ENCODE measurements around the gene ALDH7A1.

The ALDH7A1 gene

DNA sequence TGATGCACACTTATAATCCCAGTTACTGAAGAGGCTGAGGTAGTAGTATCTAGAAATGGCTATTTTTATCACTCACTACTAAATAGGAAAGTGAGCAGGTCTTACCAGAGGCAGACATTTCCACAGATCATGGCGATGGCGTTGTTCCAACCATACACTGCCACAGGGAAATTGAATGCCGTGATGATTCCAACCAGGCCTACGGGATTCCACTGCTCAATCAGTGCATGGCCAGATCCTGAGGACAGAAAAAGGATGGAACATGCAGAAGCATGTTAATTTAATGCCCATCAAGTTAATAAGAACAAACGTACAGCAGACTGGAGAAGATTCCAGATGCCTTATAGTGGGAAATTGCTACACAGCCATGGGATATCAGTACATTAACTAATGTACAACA, 18.0 kb downstream of the ALDH7A1 start:
- no peak overlapping the region for H3K9ac ChIP-seq (ENCODE audit: low read length)

DNA sequence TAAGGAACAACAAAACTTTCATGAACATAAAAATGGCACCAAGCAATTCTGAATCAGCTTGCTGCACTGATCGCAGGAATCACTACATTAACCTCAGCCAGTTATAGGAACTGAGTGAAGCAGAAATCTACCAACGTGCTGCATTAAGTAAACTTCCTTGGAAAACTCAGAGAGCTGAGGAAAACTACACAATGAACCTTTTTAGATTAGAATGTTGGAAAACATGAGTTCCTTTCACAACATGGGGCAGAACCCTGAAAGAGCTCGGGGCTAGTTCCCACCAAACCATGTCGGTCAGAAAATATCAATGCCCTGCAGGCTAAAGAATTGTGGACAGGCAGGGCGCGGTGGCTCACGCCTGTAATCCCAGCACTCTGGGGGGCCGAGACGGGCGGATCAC, 19.4 kb downstream of the ALDH7A1 start:
- H3K9ac ChIP-seq (ENCODE audit: low read length): no peak overlapping the region
- no peaks in the 10 kb centered on the region for H3F3A ChIP-seq (ENCODE audit: insufficient read depth, low read length)
- H2AFZ ChIP-seq (ENCODE audit: low read length): no peak overlapping the region
- no peaks in the 10 kb centered on the region for H3K79me2 ChIP-seq (ENCODE audit: insufficient read depth, low read length)
- no peak overlapping the region for H3K27ac ChIP-seq (ENCODE audit: low read depth, low read length, poor library complexity, severe bottlenecking)
- H3K4me1 ChIP-seq (ENCODE audit: insufficient read depth, low read length, severe bottlenecking): no peaks in the 10 kb centered on the region
- no peaks in the 10 kb centered on the region for H3K27me3 ChIP-seq (ENCODE audit: insufficient read depth, low read length)
- no peaks in the 10 kb centered on the region for H4K20me1 ChIP-seq (ENCODE audit: insufficient read depth, low read length)
- no peak for TF ChIP-seq EZH2 (IDR thresholded peaks at IDR 0.05; ENCODE audit: borderline replicate concordance, low read length)
- TF ChIP-seq, protein P1, sequence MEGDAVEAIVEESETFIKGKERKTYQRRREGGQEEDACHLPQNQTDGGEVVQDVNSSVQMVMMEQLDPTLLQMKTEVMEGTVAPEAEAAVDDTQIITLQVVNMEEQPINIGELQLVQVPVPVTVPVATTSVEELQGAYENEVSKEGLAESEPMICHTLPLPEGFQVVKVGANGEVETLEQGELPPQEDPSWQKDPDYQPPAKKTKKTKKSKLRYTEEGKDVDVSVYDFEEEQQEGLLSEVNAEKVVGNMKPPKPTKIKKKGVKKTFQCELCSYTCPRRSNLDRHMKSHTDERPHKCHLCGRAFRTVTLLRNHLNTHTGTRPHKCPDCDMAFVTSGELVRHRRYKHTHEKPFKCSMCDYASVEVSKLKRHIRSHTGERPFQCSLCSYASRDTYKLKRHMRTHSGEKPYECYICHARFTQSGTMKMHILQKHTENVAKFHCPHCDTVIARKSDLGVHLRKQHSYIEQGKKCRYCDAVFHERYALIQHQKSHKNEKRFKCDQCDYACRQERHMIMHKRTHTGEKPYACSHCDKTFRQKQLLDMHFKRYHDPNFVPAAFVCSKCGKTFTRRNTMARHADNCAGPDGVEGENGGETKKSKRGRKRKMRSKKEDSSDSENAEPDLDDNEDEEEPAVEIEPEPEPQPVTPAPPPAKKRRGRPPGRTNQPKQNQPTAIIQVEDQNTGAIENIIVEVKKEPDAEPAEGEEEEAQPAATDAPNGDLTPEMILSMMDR (IDR thresholded peaks at IDR 0.05; ENCODE audit: low read length): no peak
- no peaks in the 10 kb centered on the region for H3K9me2 ChIP-seq (ENCODE audit: low read depth, low read length)
- H3K36me3 ChIP-seq (ENCODE audit: insufficient read depth, low read length): no peaks in the 10 kb centered on the region
- no peak overlapping the region for H3K4me3 ChIP-seq (ENCODE audit: low read depth, low read length, poor library complexity, severe bottlenecking)
- no peaks in the 10 kb centered on the region for H3K9me3 ChIP-seq (ENCODE audit: low read length)
- H3K4me2 ChIP-seq (ENCODE audit: low read length): no peak overlapping the region

More for the DNA sequence above, 18.0 kb downstream of the ALDH7A1 start:
- Histone ChIP-seq H3K4me2 (ENCODE audit: low read length) (no peak overlapping the region), H3K79me2 (ENCODE audit: insufficient read depth, low read length) (no peaks in the 10 kb centered on the region), H3K36me3 (ENCODE audit: insufficient read depth, low read length) (no peaks in the 10 kb centered on the region), H3K9me3 (ENCODE audit: low read length) (no peaks in the 10 kb centered on the region), H3K9me2 (ENCODE audit: low read depth, low read length) (no peaks in the 10 kb centered on the region), H2AFZ (ENCODE audit: low read length) (no peak overlapping the region), H3K27me3 (ENCODE audit: insufficient read depth, low read length) (no peaks in the 10 kb centered on the region), H3K27ac (ENCODE audit: low read depth, low read length, poor library complexity, severe bottlenecking) (no peak overlapping the region), H3K4me1 (ENCODE audit: insufficient read depth, low read length, severe bottlenecking) (no peaks in the 10 kb centered on the region), H3K4me3 (ENCODE audit: low read depth, low read length, poor library complexity, severe bottlenecking) (no peak overlapping the region), H4K20me1 (ENCODE audit: insufficient read depth, low read length) (no peaks in the 10 kb centered on the region), H3F3A (ENCODE audit: insufficient read depth, low read length) (no peaks in the 10 kb centered on the region)
- TF ChIP-seq EZH2 (IDR thresholded peaks at IDR 0.05; ENCODE audit: borderline replicate concordance, low read length): no peak
- TF ChIP-seq, protein P1 (IDR thresholded peaks at IDR 0.05; ENCODE audit: low read length): no peak

DNA sequence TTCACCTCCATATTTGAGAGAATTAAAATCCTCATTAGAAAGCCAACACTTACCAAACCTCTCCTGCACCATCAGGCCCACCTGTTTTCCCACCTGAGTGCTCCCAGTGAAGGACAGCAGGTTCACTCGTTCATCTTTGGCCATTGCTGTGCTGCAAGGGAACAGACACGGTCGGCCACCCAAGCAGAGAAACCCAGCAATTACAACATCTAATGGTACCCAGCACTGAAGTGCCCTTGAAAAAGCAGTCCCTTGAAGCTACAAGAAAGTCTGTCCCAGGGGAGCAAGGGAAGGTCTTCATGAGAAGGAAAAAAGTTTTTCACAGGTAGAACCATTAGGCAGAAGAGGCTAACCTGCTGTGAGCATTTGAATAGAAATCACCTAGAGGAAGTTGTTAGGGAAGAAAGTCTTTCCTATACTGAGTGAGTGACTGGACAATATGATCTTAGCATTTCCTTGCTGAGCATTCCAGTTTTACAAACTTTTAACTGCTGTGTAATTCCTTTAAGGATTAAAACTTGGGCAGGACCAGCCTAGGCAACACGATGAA, 26.7 kb downstream of the ALDH7A1 start:
- no peak overlapping the region for H3K4me2 ChIP-seq (ENCODE audit: low read length)
- H3K4me1 ChIP-seq (ENCODE audit: insufficient read depth, low read length, severe bottlenecking): no peaks in the 10 kb centered on the region
- H3K4me3 ChIP-seq (ENCODE audit: low read depth, low read length, poor library complexity, severe bottlenecking): no peak overlapping the region
- no peaks in the 10 kb centered on the region for H3K9me2 ChIP-seq (ENCODE audit: low read depth, low read length)
- H3K36me3 ChIP-seq (ENCODE audit: insufficient read depth, low read length): no peaks in the 10 kb centered on the region
- TF ChIP-seq EZH2 (IDR thresholded peaks at IDR 0.05; ENCODE audit: borderline replicate concordance, low read length): no peak
- TF ChIP-seq, protein P1 (IDR thresholded peaks at IDR 0.05; ENCODE audit: low read length): no peak
- H3K27me3 ChIP-seq (ENCODE audit: insufficient read depth, low read length): peaks cover 3% of the 10 kb centered on the region; the same call in 1 of the 2 replicates
- no peak overlapping the region for H2AFZ ChIP-seq (ENCODE audit: low read length)
- no peaks in the 10 kb centered on the region for H3F3A ChIP-seq (ENCODE audit: insufficient read depth, low read length)
- no peaks in the 10 kb centered on the region for H4K20me1 ChIP-seq (ENCODE audit: insufficient read depth, low read length)
- no peak overlapping the region for H3K27ac ChIP-seq (ENCODE audit: low read depth, low read length, poor library complexity, severe bottlenecking)
- H3K9ac ChIP-seq (ENCODE audit: low read length): no peak overlapping the region
- H3K79me2 ChIP-seq (ENCODE audit: insufficient read depth, low read length): no peaks in the 10 kb centered on the region
- H3K9me3 ChIP-seq (ENCODE audit: low read length): no peaks in the 10 kb centered on the region

All from OCI-LY1 (cell line).